HepG2 (cell line): ENCODE results near the gene EIF3J. TPM values are rescaled to one million over a fixed set of nuclear protein-coding genes. Genes with fewer than 3 reads are reported as not detected.
"Not testable (repeated sequence)": the region's sequence is repeated elsewhere in the genome, so short reads cannot be mapped to it uniquely, and the experiment has no call there.

Experiments
- ATAC-seq: fragments of 200-7000 bp; cut with Tn5 transposase; 3 replicates; pipeline ENCODE4 v1.9.1; 2020; ENCODE audit warnings: mild to moderate bottlenecking, moderate library complexity
- BruUV-seq: library from RNA; stranded (reverse); fragments of 400-500 nt; replicated peaks from 2 replicates; lab custom pipeline; 2021; lab: Mats Ljungman, UMichigan
- CTCF ChIA-PET: fragments of 300-600 bp; formaldehyde crosslinking; extraction: SDS; loops from one replicate; lab custom pipeline; 2021; ENCODE audit warnings: low total read pairs, inconsistent platforms, low intra/inter-chr PET ratio; lab: Yijun Ruan, JAX
- POLR2A ChIA-PET: fragments of 350-600 bp; sonication (Branson Sonifier 250); formaldehyde crosslinking; loops from one replicate; lab custom pipeline; 2020; ENCODE audit warnings: antibody characterized with exemption, inconsistent platforms; lab: Yijun Ruan, JAX
- DNase-seq: peaks from one replicate; pipeline ENCODE4 v3.0.0-alpha.2; 2015; ENCODE audit warnings: low spot score
- FAIRE-seq: peaks from 3 replicates; lab custom pipeline; 2011; peaks lifted over from hg19 to GRCh38; lab: Jason Lieb, UNC
- H2AFZ ChIP-seq: one replicate; pipeline ENCODE4 v1.6.1; 2011; ENCODE audit warnings: low read length, inconsistent platforms
- H3K27ac ChIP-seq: fragments of 300-600 bp; 3 replicates; pipeline ENCODE4 v1.8.0; 2011; ENCODE audit warnings: mixed run types, mild to moderate bottlenecking, mixed read lengths, low read length, inconsistent platforms; ENCODE audit not compliant: insufficient read depth; ENCODE audit errors: extremely low read length
- H3K27me3 ChIP-seq, 2 experiments: fragments of 200-600 bp in 1 of 2; 2 replicates in 1 of 2; 3 replicates in 1 of 2; pipeline versions ENCODE4 v1.6.0 to v1.8.0; 2011; ENCODE audit warnings: low read length in 2 of 2, mild to moderate bottlenecking in 2 of 2, moderate library complexity in 2 of 2, inconsistent platforms in 1 of 2; ENCODE audit not compliant: insufficient read depth in 2 of 2, control insufficient read depth in 1 of 2
- H3K36me3 ChIP-seq, 2 experiments: fragments of 200-600 bp in 1 of 2; replicated peaks in 1 of 2; 2 replicates in 1 of 2; 3 replicates in 1 of 2; pipeline versions ENCODE4 v1.5.1 to v1.8.0; 2011; ENCODE audit warnings: low read length in 2 of 2, inconsistent platforms in 1 of 2; ENCODE audit not compliant: insufficient read depth in 2 of 2, control insufficient read depth in 1 of 2
- H3K4me1 ChIP-seq: 2 replicates; pipeline ENCODE4 v1.5.1; 2012; ENCODE audit warnings: low read length, inconsistent platforms; ENCODE audit not compliant: insufficient read depth
- H3K4me2 ChIP-seq: 2 replicates; pipeline ENCODE4 v1.6.0; 2011; ENCODE audit warnings: low read depth, low read length, inconsistent platforms
- H3K4me3 ChIP-seq, 3 experiments: fragments of 200-600 bp in 1 of 3; sonication (generic), shearing (Covaris generic) in 1 of 3; replicated peaks in 1 of 3; 2 replicates each; pipeline ENCODE4 v1.5.1; 2011 to 2016; ENCODE audit warnings: low read length in 3 of 3, inconsistent platforms in 2 of 3, low read depth in 2 of 3, mild to moderate bottlenecking in 2 of 3, control low read depth in 1 of 3, mixed read lengths in 1 of 3; ENCODE audit not compliant: insufficient read depth in 1 of 3
- H3K79me2 ChIP-seq: one replicate; pipeline ENCODE4 v1.6.1; 2011; ENCODE audit warnings: low read length, inconsistent platforms; ENCODE audit not compliant: insufficient read depth
- H3K9ac ChIP-seq: 2 replicates; pipeline ENCODE4 v1.6.0; 2011; ENCODE audit warnings: mild to moderate bottlenecking, low read depth, low read length, inconsistent platforms; ENCODE audit not compliant: insufficient read depth
- H3K9me3 ChIP-seq: 2 replicates; pipeline ENCODE4 v1.5.1; 2012; ENCODE audit warnings: mild to moderate bottlenecking, low read length
- H4K20me1 ChIP-seq: 2 replicates; pipeline ENCODE4 v1.6.0; 2011; ENCODE audit warnings: inconsistent platforms, mild to moderate bottlenecking, low read length, moderate library complexity; ENCODE audit not compliant: insufficient read depth
- CEBPG ChIP-seq: IDR thresholded peaks from 2 replicates; pipeline ENCODE4 v1.6.1; 2016
- GABPA ChIP-seq, 2 experiments: IDR thresholded peaks; 2 replicates each; pipeline ENCODE4 v1.6.1; 2011 to 2016; ENCODE audit warnings: low read depth in 2 of 2, low read length in 1 of 2, missing biosample characterization in 1 of 2, missing genetic modification characterization in 1 of 2
- WGBS: methylation state at CpG from one replicate; pipeline ENCODE4 v1.1.6; 2017; ENCODE audit warnings: low lambda C conversion rate; 5-methylcytosine and 5-hydroxymethylcytosine counted together
- in situ Hi-C: cut with HindIII; loops from 2 replicates; pipeline ENCODE4 v1.10.0; 2017; ENCODE audit warnings: low pct_unique_long_range_greater_than_20kb; ENCODE audit not compliant: extremely low pct_ligation_motif_present
- intact Hi-C: fragments of 100-400 bp; cut with micrococcal nuclease; formaldehyde crosslinking; loops from one replicate; pipeline ENCODE4 v1.10.0; 2022; ENCODE audit not compliant: unreplicated experiment
- polyA plus RNA-seq, 8 experiments: library from polyadenylated mRNA; depleted of rRNA in 3 of 8; stranded (reverse) in 7 of 8; unstranded in 1 of 8; fragments of >200 nt; fragmentation: Illumina TruSeq in 4 of 8; extraction: Trizol in 4 of 8; gene quantifications; 2 replicates each; pipeline versions ENCODE4 v1.2.1 to v1.2.3, GENCODE V29; 2011 to 2016; ENCODE audit warnings: low read depth in 4 of 8, missing spikeins in 1 of 8, mixed read lengths in 1 of 8; ENCODE audit not compliant: insufficient read depth in 1 of 8
- total RNA-seq, 5 experiments: library from RNA; depleted of rRNA; stranded (reverse); fragments of >200 nt; fragmentation: Illumina TruSeq; extraction: Trizol; gene quantifications; 2 replicates each; pipeline ENCODE4 v1.2.3, GENCODE V29; 2016; ENCODE audit warnings: low read depth in 1 of 5

The EIF3J gene
- total and polyA plus RNA-seq, 2 of the 13 experiments (the other 11 are each of a cell fraction or from before 2014, with no cell fraction given) = 51.7 to 69.2 TPM

DNA sequence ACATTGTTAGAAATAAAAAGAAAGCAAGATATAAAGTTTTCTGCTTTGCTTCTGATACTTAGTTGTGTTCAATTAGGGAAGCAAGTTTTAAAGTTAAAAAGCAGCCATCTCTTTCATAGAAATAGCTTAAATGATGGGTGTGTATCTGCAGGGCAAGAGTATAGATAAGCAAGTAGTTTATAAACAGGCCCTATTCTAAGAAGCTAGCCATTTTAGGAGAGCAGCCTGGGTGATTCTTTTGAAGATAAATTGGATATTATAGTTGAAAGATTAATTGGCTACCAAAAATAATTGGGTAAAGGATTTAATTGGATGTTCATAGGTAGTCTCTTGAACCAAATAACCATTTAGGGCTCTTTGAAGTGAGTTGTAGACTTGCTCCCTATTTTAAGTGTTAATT is 5.6 kb downstream of the EIF3J start:
- in situ Hi-C loops = no loop called here
- Histone ChIP-seq H3K9me3 (no peaks in the 10 kb centered on the region), H3K27ac (no peak overlapping the region), H3K4me3 (no peak overlapping the region), H3K27me3 (no peaks in the 10 kb centered on the region), H3K9ac (no peak overlapping the region), H3K4me2 (no peak overlapping the region; the same call in 1 of the 2 replicates), H3K36me3 (peaks cover 1 to 6% of the 10 kb centered on the region in 2 experiments; a peak in 2 of 5 replicates)
- no peak for TF ChIP-seq GABPA (IDR thresholded peaks at IDR 0.05; ENCODE audit: low read depth, low read length)
- no peak for TF ChIP-seq GABPA (CRISPR knock-in tag; IDR thresholded peaks at IDR 0.05; ENCODE audit: low read depth)
- TF ChIP-seq, all 625 proteins: peak for 0
- Histone ChIP-seq H4K20me1 (peaks cover 28% of the 10 kb centered on the region), H3K79me2 (peaks cover 84% of the 10 kb centered on the region), H3K4me1 (peaks cover 40% of the 10 kb centered on the region), H2AFZ (no peak overlapping the region)
- DNase-seq (no peak), FAIRE-seq (no peak), ATAC-seq (no peak)
- BruUV-seq = no TSS peak
- intact Hi-C loops = no loop called here
- ChIA-PET CTCF (no interaction called here), POLR2A (no interaction called here)

DNA sequence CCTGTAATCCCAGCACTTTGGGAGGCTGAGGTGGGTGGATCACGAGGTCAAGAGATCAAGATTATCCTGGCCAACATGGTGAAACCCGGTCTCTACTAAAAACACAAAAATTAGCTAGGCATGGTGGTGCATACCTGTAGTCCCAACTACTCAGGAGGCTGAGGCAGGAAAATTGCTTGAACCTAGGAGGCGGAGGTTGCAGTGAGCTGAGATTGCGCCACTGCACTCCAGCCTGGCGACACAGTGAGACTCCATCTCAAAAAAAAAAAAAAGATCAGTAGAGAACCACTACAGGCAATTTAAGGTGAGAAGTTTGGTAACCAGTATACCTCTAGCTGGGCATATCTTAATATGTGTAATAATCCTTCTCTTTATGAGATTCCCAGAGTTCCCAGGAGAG is 7.8 kb downstream of the EIF3J start:
- H3K27ac ChIP-seq, H3K27me3 ChIP-seq, in situ Hi-C loops, H2AFZ ChIP-seq, H3K4me2 ChIP-seq, H3K4me3 ChIP-seq, H3K9me3 ChIP-seq, CTCF ChIA-PET, BruUV-seq, FAIRE-seq, intact Hi-C loops, DNase-seq, H3K9ac ChIP-seq: not testable (repeated sequence)
- Histone ChIP-seq H3K4me1 (peaks cover 29% of the 10 kb centered on the region), H3K79me2 (peaks cover 83% of the 10 kb centered on the region), H4K20me1 (peaks cover 17% of the 10 kb centered on the region)
- POLR2A ChIA-PET = interaction anchor here (2.2 kb wide), 1 partner anchor 7 kb away, joined by 22 read pairs; the partner anchor contains the start of gene EIF3J
- 88% methylated on average over 5 of the region's 5 CpGs for WGBS
- TF ChIP-seq CEBPG = 0 out of 2 replicates have a peak, but pooled peaks have one; percentile 11
- TF ChIP-seq, all 625 proteins: peak for 1; not testable (repeated sequence) for 624
- 0 out of 3 replicates have a peak, but pooled peaks have one; percentile 20 for ATAC-seq
- peaks cover 1 to 17% of the 10 kb centered on the region in 2 experiments; a peak in 4 of 5 replicates for H3K36me3 ChIP-seq
